HepG2 (cell line): ENCODE data around the gene BFSP1. TPM values are rescaled to one million over a fixed set of nuclear protein-coding genes. Genes with fewer than 3 reads are reported as not detected.

Experiments
- ATF5 ChIP-seq: sonication (generic); formaldehyde crosslinking; IDR thresholded peaks from 2 replicates; pipeline ENCODE4 v1.4.0; 2020; ENCODE audit warnings: mild to moderate bottlenecking, low read depth, missing genetic modification reagents
- CC2D1A ChIP-seq: sonication (generic); formaldehyde crosslinking; IDR thresholded peaks from 2 replicates; pipeline ENCODE4 v1.8.1; 2023; ENCODE audit warnings: mild to moderate bottlenecking, missing genetic modification reagents
- CCAR2 ChIP-seq: fragments of 200-400 bp; formaldehyde crosslinking; optimal IDR thresholded peaks from 2 replicates; pipeline ENCODE3; 2018; ENCODE audit warnings: low read depth, mild to moderate bottlenecking, low read length, moderate library complexity
- HMGXB3 ChIP-seq: sonication (generic); formaldehyde crosslinking; IDR thresholded peaks from 2 replicates; pipeline ENCODE4 v1.4.0; 2020; ENCODE audit warnings: missing genetic modification reagents, borderline replicate concordance
- SP4 ChIP-seq: sonication (generic); formaldehyde crosslinking; IDR thresholded peaks from 2 replicates; pipeline ENCODE4 v1.8.1; 2023; ENCODE audit warnings: mild to moderate bottlenecking, missing genetic modification reagents
- SRY ChIP-seq: sonication (generic); formaldehyde crosslinking; IDR thresholded peaks from 2 replicates; pipeline ENCODE4 v1.8.0; 2022; ENCODE audit warnings: mild to moderate bottlenecking, missing genetic modification reagents
- THRA ChIP-seq: sonication (generic); formaldehyde crosslinking; IDR thresholded peaks from 2 replicates; pipeline ENCODE4 v1.4.0; 2020; ENCODE audit warnings: missing genetic modification reagents, borderline replicate concordance
- TSC22D2 ChIP-seq: sonication (generic); formaldehyde crosslinking; IDR thresholded peaks from 2 replicates; pipeline ENCODE4 v1.5.1; 2020; ENCODE audit warnings: missing genetic modification reagents, mild to moderate bottlenecking, borderline replicate concordance
- ZFP41 ChIP-seq: sonication (generic); formaldehyde crosslinking; IDR thresholded peaks from 2 replicates; pipeline ENCODE4 v1.4.0; 2020; ENCODE audit warnings: mild to moderate bottlenecking, missing genetic modification reagents, borderline replicate concordance
- ZNF142 ChIP-seq: sonication (generic); formaldehyde crosslinking; IDR thresholded peaks from 2 replicates; pipeline ENCODE4 v1.4.0; 2020; ENCODE audit warnings: missing genetic modification reagents
- ZNF839 ChIP-seq: sonication (generic); formaldehyde crosslinking; IDR thresholded peaks from 2 replicates; pipeline ENCODE4 v1.4.0; 2020; ENCODE audit warnings: missing genetic modification reagents, mild to moderate bottlenecking, borderline replicate concordance
- polyA plus RNA-seq, 8 experiments: library from polyadenylated mRNA; depleted of rRNA in 3 of 8; stranded (reverse) in 7 of 8; unstranded in 1 of 8; fragments of >200 nt; fragmentation: Illumina TruSeq in 4 of 8; extraction: Trizol in 4 of 8; gene quantifications; 2 replicates each; pipeline versions ENCODE4 v1.2.1 to v1.2.3, GENCODE V29; 2011 to 2016; ENCODE audit warnings: low read depth in 4 of 8, missing spikeins in 1 of 8, mixed read lengths in 1 of 8; ENCODE audit not compliant: insufficient read depth in 1 of 8
- total RNA-seq, 5 experiments: library from RNA; depleted of rRNA; stranded (reverse); fragments of >200 nt; fragmentation: Illumina TruSeq; extraction: Trizol; gene quantifications; 2 replicates each; pipeline ENCODE4 v1.2.3, GENCODE V29; 2016; ENCODE audit warnings: low read depth in 1 of 5

Gene BFSP1
- total and polyA plus RNA-seq, 2 of the 13 experiments (the other 11 are each of a cell fraction or from before 2014, with no cell fraction given), result 0.22 to 0.26 TPM

- TF ChIP-seq SRY (CRISPR knock-in tag) (peak; percentile 45; the same call in 1 of the 2 replicates), THRA (CRISPR knock-in tag) (0 out of 2 replicates have a peak, but pooled peaks have one; percentile 24), CCAR2 (no peak), HMGXB3 (no peak; the same call in 1 of the 2 replicates), ZNF839 (CRISPR knock-in tag) (peak; percentile 72; the same call in 1 of the 2 replicates), ATF5 (CRISPR knock-in tag) (peak; percentile 1; the same call in 1 of the 2 replicates), ZFP41 (0 out of 2 replicates have a peak, but pooled peaks have one; percentile 72), ZNF142 (0 out of 2 replicates have a peak, but pooled peaks have one; percentile 68), TSC22D2 (CRISPR knock-in tag) (peak; percentile 85; the same call in 1 of the 2 replicates), CC2D1A (CRISPR knock-in tag) (0 out of 2 replicates have a peak, but pooled peaks have one; percentile 35), SP4 (CRISPR knock-in tag) (peak; percentile 92)
Observed at GRCh38 chr20:17569616-17570346, 38.6 kb upstream of the BFSP1 start, which contains the start of gene DSTN (continued).
